OCI-LY1 (cell line): ENCODE measurements around the gene SLC12A7.

Experiments
- CTCF ChIP-seq: fragments of 200-600 bp; sonication (generic), shearing (Covaris generic); IDR thresholded peaks from 2 replicates; pipeline ENCODE4 v1.5.1; 2017; ENCODE audit warnings: mild to moderate bottlenecking, antibody characterized with exemption, low read length, moderate library complexity, mixed read lengths
- EZH2 ChIP-seq: fragments of 200-600 bp; sonication (generic), shearing (Covaris generic); IDR thresholded peaks from 2 replicates; pipeline ENCODE4 v1.8.0; 2017; ENCODE audit warnings: borderline replicate concordance, mixed run types, mild to moderate bottlenecking, antibody characterized with exemption, low read length, moderate library complexity, mixed read lengths

GRCh38 chr5:1069720-1070088 lies 42.2 kb downstream of the SLC12A7 start:
- TF ChIP-seq CTCF (no peak), EZH2 (no peak)
